HEK293 (cell line): ENCODE measurements around the gene TMEM181.

Source experiments
- CTCF ChIP-seq: fragments of 450-650 bp; formaldehyde crosslinking; IDR thresholded peaks from 2 replicates; pipeline ENCODE4 v1.5.1; 2016; ENCODE audit warnings: missing biosample characterization, missing genetic modification characterization
- KLF1 ChIP-seq: fragments of 450-650 bp; formaldehyde crosslinking; IDR thresholded peaks from 2 replicates; pipeline ENCODE4 v1.5.1; 2016; ENCODE audit warnings: missing biosample characterization, missing genetic modification characterization
- KLF8 ChIP-seq: fragments of 450-650 bp; formaldehyde crosslinking; IDR thresholded peaks from 2 replicates; pipeline ENCODE4 v1.5.1; 2016; ENCODE audit warnings: missing biosample characterization, missing genetic modification characterization
- SETDB1 ChIP-seq: IDR thresholded peaks from one replicate; pipeline ENCODE4 v1.6.1; 2017; ENCODE audit warnings: mild to moderate bottlenecking, low read length, moderate library complexity, mixed read lengths; ENCODE audit not compliant: insufficient read length
- SP2 ChIP-seq: fragments of 450-650 bp; formaldehyde crosslinking; IDR thresholded peaks from 2 replicates; pipeline ENCODE4 v1.5.1; 2016; ENCODE audit warnings: missing biosample characterization, missing genetic modification characterization
- YY1 ChIP-seq: fragments of 450-650 bp; formaldehyde crosslinking; IDR thresholded peaks from 2 replicates; pipeline ENCODE4 v1.5.1; 2018; ENCODE audit warnings: missing biosample characterization, missing genetic modification characterization
- ZNF169 ChIP-seq: fragments of 450-650 bp; formaldehyde crosslinking; IDR thresholded peaks from 2 replicates; pipeline ENCODE4 v1.5.1; 2016; ENCODE audit warnings: missing biosample characterization, missing genetic modification characterization
- ZNF214 ChIP-seq: fragments of 450-650 bp; formaldehyde crosslinking; IDR thresholded peaks from 2 replicates; pipeline ENCODE4 v1.5.1; 2017; ENCODE audit warnings: missing biosample characterization, mild to moderate bottlenecking, missing genetic modification characterization, borderline replicate concordance
- ZNF558 ChIP-seq: fragments of 450-650 bp; formaldehyde crosslinking; IDR thresholded peaks from 2 replicates; pipeline ENCODE4 v1.5.1; 2016; ENCODE audit warnings: missing biosample characterization, missing genetic modification characterization
- ZNF670 ChIP-seq: fragments of 450-650 bp; formaldehyde crosslinking; IDR thresholded peaks from 2 replicates; pipeline ENCODE4 v1.5.1; 2016; ENCODE audit warnings: missing biosample characterization, missing genetic modification characterization, low read depth
- ZNF791 ChIP-seq: fragments of 450-650 bp; formaldehyde crosslinking; IDR thresholded peaks from 2 replicates; pipeline ENCODE4 v1.5.1; 2016; ENCODE audit warnings: missing biosample characterization, missing genetic modification characterization
- ZNF792 ChIP-seq: fragments of 450-650 bp; formaldehyde crosslinking; IDR thresholded peaks from 2 replicates; pipeline ENCODE4 v1.5.1; 2016; ENCODE audit warnings: missing biosample characterization, missing genetic modification characterization
- ZNF830 ChIP-seq: fragments of 450-650 bp; IDR thresholded peaks from 2 replicates; pipeline ENCODE4 v1.5.0; 2018; ENCODE audit warnings: missing biosample characterization, missing genetic modification characterization, low read depth, mild to moderate bottlenecking, moderate library complexity
- TF ChIP-seq, protein P1 (sequence below): fragments of 450-650 bp; formaldehyde crosslinking; IDR thresholded peaks from 2 replicates; pipeline ENCODE4 v1.5.1; 2016; ENCODE audit warnings: missing biosample characterization, missing genetic modification characterization

DNA sequence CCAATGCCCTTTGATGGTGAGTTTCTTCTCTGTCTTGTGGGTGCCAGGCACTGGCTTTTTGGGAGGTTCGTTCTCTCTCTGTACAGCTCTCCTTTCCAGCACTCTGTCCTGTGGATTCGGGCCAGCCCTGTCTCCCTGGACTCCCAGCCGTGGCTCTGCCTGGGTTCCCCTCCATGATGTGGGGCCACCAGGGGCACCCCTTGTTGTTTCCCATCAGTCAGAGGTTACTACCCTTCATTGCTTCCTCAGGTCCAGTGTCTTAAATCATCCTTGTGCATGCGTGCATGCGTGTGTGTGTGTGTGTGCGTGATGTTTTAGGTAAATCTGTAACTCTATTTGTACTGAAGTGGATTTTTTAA, 44.1 kb downstream of the TMEM181 start:
- no peak for TF ChIP-seq ZNF792 (tag by site-specific recombination)
- TF ChIP-seq ZNF558 (tag by site-specific recombination) = no peak
- TF ChIP-seq ZNF169 (tag by site-specific recombination) = no peak
- no peak for TF ChIP-seq ZNF791
- no peak for TF ChIP-seq SP2 (tag by site-specific recombination)
- no peak for TF ChIP-seq CTCF
- no peak for TF ChIP-seq ZNF670
- no peak for TF ChIP-seq ZNF830
- no peak for TF ChIP-seq SETDB1
- TF ChIP-seq KLF8 (tag by site-specific recombination) = no peak
- TF ChIP-seq, protein P1, sequence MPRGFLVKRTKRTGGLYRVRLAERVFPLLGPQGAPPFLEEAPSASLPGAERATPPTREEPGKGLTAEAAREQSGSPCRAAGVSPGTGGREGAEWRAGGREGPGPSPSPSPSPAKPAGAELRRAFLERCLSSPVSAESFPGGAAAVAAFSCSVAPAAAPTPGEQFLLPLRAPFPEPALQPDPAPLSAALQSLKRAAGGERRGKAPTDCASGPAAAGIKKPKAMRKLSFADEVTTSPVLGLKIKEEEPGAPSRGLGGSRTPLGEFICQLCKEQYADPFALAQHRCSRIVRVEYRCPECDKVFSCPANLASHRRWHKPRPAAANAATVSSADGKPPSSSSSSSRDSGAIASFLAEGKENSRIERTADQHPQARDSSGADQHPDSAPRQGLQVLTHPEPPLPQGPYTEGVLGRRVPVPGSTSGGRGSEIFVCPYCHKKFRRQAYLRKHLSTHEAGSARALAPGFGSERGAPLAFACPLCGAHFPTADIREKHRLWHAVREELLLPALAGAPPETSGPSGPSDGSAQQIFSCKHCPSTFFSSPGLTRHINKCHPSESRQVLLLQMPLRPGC (tag by site-specific recombination) = no peak
- TF ChIP-seq YY1 (tag by site-specific recombination) = no peak
- TF ChIP-seq ZNF214 = no peak
- no peak for TF ChIP-seq KLF1 (tag by site-specific recombination)
